ENCODE results near the gene PRPF18.

PRPF18 gene

GRCh38 chr10:13660551-13660920 is 73.8 kb downstream of the PRPF18 start:
- Histone ChIP-seq H3K4me1 (ENCODE audit: insufficient read depth, low read length) (peaks cover 7% of the 10 kb centered on the region), H3K4me2 (ENCODE audit: insufficient read depth, low read length) (no peak overlapping the region), H3K79me2 (ENCODE audit: insufficient read depth, low read length) (no peaks in the 10 kb centered on the region), H3K27ac (ENCODE audit: low read length) (peak overlapping the region; percentile 64), H3K36me3 (ENCODE audit: insufficient read depth, low read length) (peaks cover 80% of the 10 kb centered on the region), H2AFZ (ENCODE audit: low read depth, low read length) (no peak overlapping the region), H4K20me1 (ENCODE audit: insufficient read depth, low read length) (no peaks in the 10 kb centered on the region; the same call in 1 of the 2 replicates), H3K27me3 (ENCODE audit: insufficient read depth, low read length, poor library complexity) (no peaks in the 10 kb centered on the region), H3K4me3 (ENCODE audit: low read depth in 1 of 2, low read length in 2 of 2) (no peak overlapping the region), H3K9me3 (ENCODE audit: insufficient read depth, low read length, severe bottlenecking) (no peaks in the 10 kb centered on the region), H3K9ac (ENCODE audit: low read depth, low read length) (no peak overlapping the region)
- no peak for ATAC-seq (ENCODE audit: insufficient read depth, low read depth)
- TF ChIP-seq CTCF (IDR thresholded peaks at IDR 0.05; ENCODE audit: borderline replicate concordance, extremely low read depth, low read length, poor library complexity, severe bottlenecking): no peak
- no peak for TF ChIP-seq EZH2 (IDR thresholded peaks at IDR 0.05; ENCODE audit: borderline replicate concordance, low read depth, low read length, severe bottlenecking)
- no peak for DNase-seq

GRCh38 chr10:13661256-13661655 is 74.5 kb downstream of the PRPF18 start:
- no peaks in the 10 kb centered on the region for H3K9me3 ChIP-seq (ENCODE audit: insufficient read depth, low read length, severe bottlenecking)
- H3K4me3 ChIP-seq (ENCODE audit: low read depth in 1 of 2, low read length in 2 of 2): no peak overlapping the region
- 0 out of 2 replicates have a peak overlapping the region, but pooled peaks have one; percentile 11 for H3K27ac ChIP-seq (ENCODE audit: low read length)
- TF ChIP-seq CTCF (IDR thresholded peaks at IDR 0.05; ENCODE audit: borderline replicate concordance, extremely low read depth, low read length, poor library complexity, severe bottlenecking) (no peak), EZH2 (IDR thresholded peaks at IDR 0.05; ENCODE audit: borderline replicate concordance, low read depth, low read length, severe bottlenecking) (no peak)
- H3K36me3 ChIP-seq (ENCODE audit: insufficient read depth, low read length): peaks cover 80% of the 10 kb centered on the region
- no peak overlapping the region for H3K9ac ChIP-seq (ENCODE audit: low read depth, low read length)
- no peak overlapping the region for H2AFZ ChIP-seq (ENCODE audit: low read depth, low read length)
- ATAC-seq (ENCODE audit: insufficient read depth, low read depth) (no peak), DNase-seq (no peak)
- no peaks in the 10 kb centered on the region; the same call in 1 of the 2 replicates for H4K20me1 ChIP-seq (ENCODE audit: insufficient read depth, low read length)
- peaks cover 7% of the 10 kb centered on the region for H3K4me1 ChIP-seq (ENCODE audit: insufficient read depth, low read length)
- H3K79me2 ChIP-seq (ENCODE audit: insufficient read depth, low read length): no peaks in the 10 kb centered on the region
- no peak overlapping the region for H3K4me2 ChIP-seq (ENCODE audit: insufficient read depth, low read length)
- no peaks in the 10 kb centered on the region for H3K27me3 ChIP-seq (ENCODE audit: insufficient read depth, low read length, poor library complexity)

- H3K27me3 ChIP-seq (ENCODE audit: insufficient read depth, low read length, poor library complexity): no peaks in the 10 kb centered on the region
- DNase-seq (no peak), ATAC-seq (ENCODE audit: insufficient read depth, low read depth) (no peak)
- H3K36me3 ChIP-seq (ENCODE audit: insufficient read depth, low read length): peaks cover 83% of the 10 kb centered on the region
- H3K9ac ChIP-seq (ENCODE audit: low read depth, low read length): no peak overlapping the region
- no peaks in the 10 kb centered on the region for H3K79me2 ChIP-seq (ENCODE audit: insufficient read depth, low read length)
- TF ChIP-seq CTCF (IDR thresholded peaks at IDR 0.05; ENCODE audit: borderline replicate concordance, extremely low read depth, low read length, poor library complexity, severe bottlenecking) (no peak), EZH2 (IDR thresholded peaks at IDR 0.05; ENCODE audit: borderline replicate concordance, low read depth, low read length, severe bottlenecking) (no peak)
- no peak overlapping the region for H2AFZ ChIP-seq (ENCODE audit: low read depth, low read length)
- H3K27ac ChIP-seq (ENCODE audit: low read length): no peak overlapping the region
- H3K4me1 ChIP-seq (ENCODE audit: insufficient read depth, low read length): peaks cover under 1% of the 10 kb centered on the region
- no peaks in the 10 kb centered on the region for H3K9me3 ChIP-seq (ENCODE audit: insufficient read depth, low read length, severe bottlenecking)
- H3K4me3 ChIP-seq (ENCODE audit: low read depth in 1 of 2, low read length in 2 of 2): no peak overlapping the region
- no peak overlapping the region for H3K4me2 ChIP-seq (ENCODE audit: insufficient read depth, low read length)
- H4K20me1 ChIP-seq (ENCODE audit: insufficient read depth, low read length): peaks cover 3% of the 10 kb centered on the region; the same call in 1 of the 2 replicates
These were observed 78.9 kb downstream of the PRPF18 start for GRCh38 chr10:13665516-13666262.

Data from DND-41 (cell line).